ENCODE data around the gene VSIG8.

Gene VSIG8

DNA sequence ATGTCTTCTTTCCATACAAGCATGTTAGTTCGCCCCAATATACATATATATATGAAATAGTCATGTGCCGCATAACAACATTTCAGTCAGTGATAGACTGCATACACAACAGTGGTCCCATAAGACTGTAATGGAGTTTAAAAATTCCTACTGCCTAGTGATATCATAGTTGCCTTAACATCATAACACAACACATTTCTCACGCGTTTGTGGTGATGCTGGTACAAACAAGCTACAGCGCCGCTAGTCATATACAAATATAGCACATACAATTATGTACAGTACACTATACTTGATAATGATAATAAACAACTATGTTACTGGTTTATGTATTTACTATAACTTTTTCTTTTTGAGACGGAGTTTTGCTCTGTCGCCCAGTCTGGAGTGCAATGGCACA is 46.5 kb downstream of the VSIG8 start:
- Histone ChIP-seq H3K27me3 (ENCODE audit: control insufficient read depth in 1 of 2, insufficient read depth in 2 of 2, low read length in 2 of 2) (no peaks in the 10 kb centered on the region), H3K36me3 (ENCODE audit: control insufficient read depth in 2 of 2, insufficient read depth in 2 of 2, low read length in 2 of 2) (no peaks in the 10 kb centered on the region), H3K4me3 (ENCODE audit: low read length in 2 of 2) (no peak overlapping the region), H3K4me1 (ENCODE audit: control insufficient read depth, insufficient read depth, low read length) (no peaks in the 10 kb centered on the region), H3K9ac (ENCODE audit: low read length in 2 of 2) (no peak overlapping the region), H3K9me3 (ENCODE audit: control insufficient read depth in 2 of 2, low read length in 2 of 2) (no peaks in the 10 kb centered on the region), H3K27ac (ENCODE audit: low read length) (no peak overlapping the region)

DNA sequence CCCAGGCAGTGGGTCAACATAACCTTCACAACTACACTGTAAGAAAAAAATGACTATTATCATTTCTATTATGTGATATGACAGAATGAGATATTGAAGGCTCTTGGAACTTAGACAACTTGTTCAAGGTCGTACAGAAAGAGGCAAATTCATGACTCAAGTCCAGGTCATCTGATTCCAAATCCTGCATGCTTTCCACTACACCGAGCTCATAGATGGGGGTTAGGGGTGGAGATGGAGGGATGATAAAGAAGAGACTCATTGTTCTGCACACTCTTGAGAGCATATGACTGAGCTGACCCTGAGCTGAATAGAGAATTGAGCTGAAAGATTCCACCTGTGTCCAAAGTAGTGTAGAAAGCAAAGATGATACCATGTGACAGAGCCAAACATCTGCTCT is 57.5 kb downstream of the VSIG8 start:
- Histone ChIP-seq H3K27me3 (ENCODE audit: control insufficient read depth in 1 of 2, insufficient read depth in 2 of 2, low read length in 2 of 2) (peaks cover 4% of the 10 kb centered on the region in 2 donors), H3K9me3 (ENCODE audit: control insufficient read depth in 2 of 2, low read length in 2 of 2) (no peaks in the 10 kb centered on the region), H3K36me3 (ENCODE audit: control insufficient read depth in 2 of 2, insufficient read depth in 2 of 2, low read length in 2 of 2) (no peaks in the 10 kb centered on the region), H3K4me1 (ENCODE audit: control insufficient read depth, insufficient read depth, low read length) (no peaks in the 10 kb centered on the region), H3K27ac (ENCODE audit: low read length) (no peak overlapping the region), H3K4me3 (ENCODE audit: low read length in 2 of 2) (no peak overlapping the region), H3K9ac (ENCODE audit: low read length in 2 of 2) (no peak overlapping the region)

Data from stomach smooth muscle (tissue), 2 donors.